Suprapubic skin (tissue), 4 donors: ENCODE results near the gene C1QC. TPM values are rescaled to one million over a fixed set of nuclear protein-coding genes. Genes with fewer than 3 reads are reported as not detected.

Experiments
- DNase-seq, 2 donors: peaks; one replicate each; pipeline ENCODE4 v3.0.0-alpha.2; 2019; ENCODE audit warnings: low spot score in 2 of 2
- H3K27ac ChIP-seq: fragments of 200-600 bp; sonication (generic); one replicate; pipeline ENCODE4 v1.5.1; 2019
- H3K27me3 ChIP-seq: fragments of 200-600 bp; sonication (generic); one replicate; pipeline ENCODE4 v1.5.1; 2019
- H3K36me3 ChIP-seq: fragments of 200-600 bp; sonication (generic); one replicate; pipeline ENCODE4 v1.5.1; 2019
- H3K4me1 ChIP-seq: fragments of 200-600 bp; sonication (generic); one replicate; pipeline ENCODE4 v1.5.1; 2019
- H3K4me3 ChIP-seq: fragments of 200-600 bp; sonication (generic); one replicate; pipeline ENCODE4 v1.5.1; 2019; ENCODE audit warnings: mild to moderate bottlenecking
- H3K9me3 ChIP-seq: fragments of 200-600 bp; sonication (generic); one replicate; pipeline ENCODE4 v1.5.1; 2019
- CTCF ChIP-seq, 2 donors: fragments of 200-600 bp in 1 of 2; fragments of 450-650 bp in 1 of 2; sonication (generic) in 1 of 2; IDR thresholded peaks; one replicate each; pipeline ENCODE4 v1.5.1; 2016 to 2019; ENCODE audit warnings: antibody characterized with exemption in 2 of 2, mild to moderate bottlenecking in 1 of 2, moderate library complexity in 1 of 2
- EP300 ChIP-seq: sonication (generic); formaldehyde crosslinking; IDR thresholded peaks from one replicate; pipeline ENCODE4 v1.6.1; 2017; ENCODE audit warnings: antibody characterized with exemption
- POLR2A ChIP-seq, 2 donors: fragments of 450-650 bp; IDR thresholded peaks; one replicate each; pipeline ENCODE4 v1.6.1; 2017; ENCODE audit warnings: antibody characterized with exemption in 2 of 2, mild to moderate bottlenecking in 2 of 2, moderate library complexity in 2 of 2
- POLR2AphosphoS5 ChIP-seq, 3 donors: sonication (generic); formaldehyde crosslinking; IDR thresholded peaks; one replicate each; pipeline ENCODE4 v1.6.1; 2017; ENCODE audit warnings: antibody characterized with exemption in 3 of 3
- WGBS: methylation state at CpG from one replicate; pipeline ENCODE4 v1.1.5; 2018; 5-methylcytosine and 5-hydroxymethylcytosine counted together
- total RNA-seq, 4 donors: library from RNA; depleted of rRNA; stranded (reverse); fragments of >200 nt; gene quantifications; one replicate each; pipeline ENCODE4 v1.1.0, GENCODE V29; 2016

The C1QC gene
- total RNA-seq, 4 donors from 2014 or later, result 6.5 to 31.9 (median 20.4) TPM

- H3K36me3 ChIP-seq, result no peaks in the 10 kb centered on the region
- H3K4me3 ChIP-seq, result no peak overlapping the region
- H3K27ac ChIP-seq, result no peak overlapping the region
- no peak for DNase-seq
- H3K27me3 ChIP-seq, result peaks cover 81% of the 10 kb centered on the region
- H3K9me3 ChIP-seq, result no peaks in the 10 kb centered on the region
- no peak for TF ChIP-seq POLR2AphosphoS5 (IDR thresholded peaks at IDR 0.05)
- no peak for TF ChIP-seq EP300
- TF ChIP-seq POLR2A (IDR thresholded peaks at IDR 0.05), result no peak
- no peak for TF ChIP-seq CTCF (IDR thresholded peaks at IDR 0.05)
- peaks cover 3% of the 10 kb centered on the region for H3K4me1 ChIP-seq
- 12% methylated on average over 16 of the region's 20 CpGs for WGBS
Measured at GRCh38 chr1:22626237-22627157, 16.9 kb upstream of the C1QC start.

GRCh38 chr1:22627331-22627730 is 16.1 kb upstream of the C1QC start:
- no peak overlapping the region for H3K4me3 ChIP-seq
- DNase-seq, result no peak
- no peak for TF ChIP-seq POLR2AphosphoS5 (IDR thresholded peaks at IDR 0.05)
- no peak for TF ChIP-seq CTCF (IDR thresholded peaks at IDR 0.05)
- no peak for TF ChIP-seq EP300
- TF ChIP-seq POLR2A (IDR thresholded peaks at IDR 0.05), result no peak
- H3K9me3 ChIP-seq, result no peaks in the 10 kb centered on the region
- peaks cover 74% of the 10 kb centered on the region for H3K27me3 ChIP-seq
- no peaks in the 10 kb centered on the region for H3K36me3 ChIP-seq
- peaks cover 3% of the 10 kb centered on the region for H3K4me1 ChIP-seq
- no peak overlapping the region for H3K27ac ChIP-seq
- 21% methylated on average over 1 of the region's 5 CpGs for WGBS

- no peak for DNase-seq
- TF ChIP-seq POLR2AphosphoS5 (IDR thresholded peaks at IDR 0.05) (no peak), POLR2A (IDR thresholded peaks at IDR 0.05) (no peak), CTCF (IDR thresholded peaks at IDR 0.05) (no peak), EP300 (no peak)
- Histone ChIP-seq H3K27ac (no peak overlapping the region), H3K27me3 (peaks cover 72% of the 10 kb centered on the region), H3K4me3 (no peak overlapping the region), H3K9me3 (no peaks in the 10 kb centered on the region), H3K4me1 (peaks cover 3% of the 10 kb centered on the region), H3K36me3 (no peaks in the 10 kb centered on the region)
- WGBS, result 46% methylated on average over 11 of the region's 11 CpGs
Measured at GRCh38 chr1:22628698-22629444, 14.6 kb upstream of the C1QC start.

- Histone ChIP-seq H3K27ac (no peak overlapping the region), H3K4me1 (peaks cover 3% of the 10 kb centered on the region), H3K4me3 (no peak overlapping the region), H3K36me3 (no peaks in the 10 kb centered on the region), H3K9me3 (no peaks in the 10 kb centered on the region), H3K27me3 (peaks cover 70% of the 10 kb centered on the region)
- TF ChIP-seq CTCF (IDR thresholded peaks at IDR 0.05), result no peak
- no peak for TF ChIP-seq POLR2AphosphoS5 (IDR thresholded peaks at IDR 0.05)
- TF ChIP-seq EP300, result no peak
- TF ChIP-seq POLR2A (IDR thresholded peaks at IDR 0.05), result no peak
- WGBS, result 38% methylated on average over 2 of the region's 2 CpGs
- DNase-seq, result no peak
Measured at GRCh38 chr1:22629886-22630285, 13.5 kb upstream of the C1QC start.
